ENCODE measurements around the gene DYNC2H1. TPM values are rescaled to one million over a fixed set of nuclear protein-coding genes. Genes with fewer than 3 reads are reported as not detected.

DYNC2H1 gene
- total and polyA plus RNA-seq, 3 donors from 2014 or later = 28.7 to 43.1 (median 31.5) TPM

DNA sequence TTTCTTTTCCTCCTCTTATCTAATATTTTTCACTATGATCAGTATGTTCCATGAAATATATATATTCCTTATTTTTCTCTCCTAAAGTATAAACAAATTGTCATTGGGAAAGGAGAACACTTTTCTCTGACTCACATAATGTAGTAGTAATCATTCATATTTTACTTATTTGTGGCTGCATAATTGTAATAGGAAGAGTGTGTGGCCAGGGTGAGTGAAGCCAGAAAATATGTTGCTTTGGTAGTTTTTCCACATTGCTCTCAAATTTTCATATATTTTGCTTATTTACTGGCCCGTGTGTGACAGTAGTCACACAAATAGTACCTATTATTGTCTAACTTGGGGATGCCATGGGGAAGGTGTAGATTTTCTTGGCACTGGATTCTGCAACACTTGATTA, 172.1 kb downstream of the DYNC2H1 start:
- Histone ChIP-seq H3K9me3 (no peaks in the 10 kb centered on the region), H3K27ac (no peak overlapping the region), H3K36me3 (ENCODE audit: low read depth, missing control alignments) (no peaks in the 10 kb centered on the region), H3K4me1 (no peaks in the 10 kb centered on the region), H3K27me3 (no peaks in the 10 kb centered on the region), H3K4me3 (no peak overlapping the region)
- DNase-seq = no peak
- 88 to 94% methylated on average over 1 of the region's 1 CpG for WGBS, 2 donors
- intact Hi-C loops (cut with DNase I; ENCODE audit: low total_unique reads) = no loop called here
- TF ChIP-seq POLR2A (IDR thresholded peaks at IDR 0.05) = no peak
- no peak for TF ChIP-seq CTCF (IDR thresholded peaks at IDR 0.05)

GRCh38 chr11:103284260-103284659, 175.0 kb downstream of the DYNC2H1 start:
- Histone ChIP-seq H3K4me3 (no peak overlapping the region), H3K36me3 (ENCODE audit: low read depth, missing control alignments) (no peaks in the 10 kb centered on the region), H3K9me3 (no peaks in the 10 kb centered on the region), H3K4me1 (no peaks in the 10 kb centered on the region), H3K27ac (no peak overlapping the region), H3K27me3 (no peaks in the 10 kb centered on the region)
- TF ChIP-seq POLR2A (IDR thresholded peaks at IDR 0.05) (no peak), CTCF (IDR thresholded peaks at IDR 0.05) (no peak)
- WGBS, 2 donors = 97 to 100% methylated on average over 1 of the region's 1 CpG
- DNase-seq = no peak
- intact Hi-C loops (cut with DNase I; ENCODE audit: low total_unique reads) = no loop called here

DNA sequence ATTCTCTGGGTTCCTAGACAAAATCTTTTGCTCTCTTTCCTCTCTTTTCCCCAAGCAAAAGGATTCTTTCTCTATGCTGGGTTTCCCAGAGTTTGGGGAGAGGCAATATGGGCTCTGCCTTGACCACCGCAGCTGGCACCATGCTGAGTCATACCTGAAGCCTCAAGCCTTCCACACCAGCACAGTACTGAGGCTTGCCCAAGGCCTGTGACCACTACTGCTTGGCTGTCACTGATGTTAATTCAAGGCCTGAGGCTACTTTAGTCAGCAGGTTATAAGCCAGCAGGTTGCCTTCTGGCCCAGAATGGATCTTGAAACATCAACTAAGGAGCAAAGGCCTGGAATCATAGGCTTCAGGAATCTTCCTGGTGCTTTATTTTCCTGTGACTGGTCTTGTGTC, 185.3 kb downstream of the DYNC2H1 start:
- no peak overlapping the region for H3K27ac ChIP-seq
- DNase-seq = no peak
- no peak for TF ChIP-seq POLR2A (IDR thresholded peaks at IDR 0.05)
- TF ChIP-seq CTCF (IDR thresholded peaks at IDR 0.05) = no peak

DNA sequence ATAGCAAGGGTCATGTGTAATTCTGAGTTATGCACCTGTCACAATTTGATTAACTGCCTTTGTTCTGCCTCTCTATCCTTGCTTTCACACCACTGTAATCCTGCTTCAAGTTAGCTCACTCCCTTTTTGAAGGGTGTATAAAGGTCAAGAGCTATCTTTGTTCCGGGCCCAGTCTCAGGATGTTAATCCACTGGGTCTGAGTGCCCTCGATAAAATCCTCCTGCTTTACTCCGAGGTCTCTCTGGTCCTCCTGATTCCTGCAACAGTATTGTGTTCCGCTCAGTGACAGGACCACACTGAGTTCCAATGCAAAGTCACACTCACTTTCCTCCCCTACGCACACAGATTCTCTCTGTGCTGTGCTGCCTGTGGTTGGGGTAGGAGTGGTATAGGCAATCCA, 186.5 kb downstream of the DYNC2H1 start:
- WGBS, 2 donors = 92 to 93% methylated on average over 5 of the region's 5 CpGs
- no peak for TF ChIP-seq CTCF (IDR thresholded peaks at IDR 0.05)
- TF ChIP-seq POLR2A (IDR thresholded peaks at IDR 0.05) = no peak

More for the DNA sequence above, 185.3 kb downstream of the DYNC2H1 start:
- no peak overlapping the region for H3K4me3 ChIP-seq
- no peaks in the 10 kb centered on the region for H3K36me3 ChIP-seq (ENCODE audit: low read depth, missing control alignments)
- H3K9me3 ChIP-seq = no peaks in the 10 kb centered on the region
- no peaks in the 10 kb centered on the region for H3K27me3 ChIP-seq
- intact Hi-C loops (cut with DNase I; ENCODE audit: low total_unique reads) = no loop called here
- H3K4me1 ChIP-seq = no peaks in the 10 kb centered on the region
- 96 to 100% methylated on average over 1 of the region's 1 CpG for WGBS, 2 donors

DNA sequence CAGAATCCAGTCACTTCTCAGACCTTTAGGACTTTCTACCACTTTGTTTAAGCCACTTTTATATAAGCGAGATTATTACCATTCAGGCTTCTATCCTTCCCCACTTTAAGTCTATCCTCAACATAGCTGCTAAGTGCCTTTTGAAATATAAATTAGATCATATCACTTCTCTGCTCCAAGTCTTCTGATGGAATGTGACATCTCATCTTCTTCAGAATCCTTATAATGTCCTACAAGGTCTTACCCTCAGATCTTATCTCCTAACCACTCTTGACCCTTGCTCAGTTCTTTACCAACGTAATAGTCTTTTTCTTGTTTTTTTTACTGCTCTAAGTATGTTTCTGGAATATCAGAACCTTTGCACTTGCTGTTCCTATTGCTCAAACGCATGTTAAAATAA, 188.7 kb downstream of the DYNC2H1 start:
- H3K4me1 ChIP-seq = no peaks in the 10 kb centered on the region
- H3K36me3 ChIP-seq (ENCODE audit: low read depth, missing control alignments) = no peaks in the 10 kb centered on the region
- H3K27me3 ChIP-seq = no peaks in the 10 kb centered on the region
- H3K4me3 ChIP-seq = no peak overlapping the region
- TF ChIP-seq CTCF (IDR thresholded peaks at IDR 0.05) (no peak), POLR2A (IDR thresholded peaks at IDR 0.05) (no peak)
- intact Hi-C loops (cut with DNase I; ENCODE audit: low total_unique reads) = no loop called here
- no peaks in the 10 kb centered on the region for H3K9me3 ChIP-seq
- WGBS, 2 donors = 84 to 93% methylated on average over 3 of the region's 3 CpGs
- DNase-seq = no peak
- no peak overlapping the region for H3K27ac ChIP-seq

More for the DNA sequence above, 186.5 kb downstream of the DYNC2H1 start:
- Histone ChIP-seq H3K4me1 (no peaks in the 10 kb centered on the region), H3K27me3 (no peaks in the 10 kb centered on the region), H3K9me3 (no peaks in the 10 kb centered on the region), H3K27ac (no peak overlapping the region), H3K4me3 (no peak overlapping the region), H3K36me3 (ENCODE audit: low read depth, missing control alignments) (no peaks in the 10 kb centered on the region)
- no peak for DNase-seq
- intact Hi-C loops (cut with DNase I; ENCODE audit: low total_unique reads) = no loop called here
